ENCODE data around the gene CRIP2.

The CRIP2 gene

DNA sequence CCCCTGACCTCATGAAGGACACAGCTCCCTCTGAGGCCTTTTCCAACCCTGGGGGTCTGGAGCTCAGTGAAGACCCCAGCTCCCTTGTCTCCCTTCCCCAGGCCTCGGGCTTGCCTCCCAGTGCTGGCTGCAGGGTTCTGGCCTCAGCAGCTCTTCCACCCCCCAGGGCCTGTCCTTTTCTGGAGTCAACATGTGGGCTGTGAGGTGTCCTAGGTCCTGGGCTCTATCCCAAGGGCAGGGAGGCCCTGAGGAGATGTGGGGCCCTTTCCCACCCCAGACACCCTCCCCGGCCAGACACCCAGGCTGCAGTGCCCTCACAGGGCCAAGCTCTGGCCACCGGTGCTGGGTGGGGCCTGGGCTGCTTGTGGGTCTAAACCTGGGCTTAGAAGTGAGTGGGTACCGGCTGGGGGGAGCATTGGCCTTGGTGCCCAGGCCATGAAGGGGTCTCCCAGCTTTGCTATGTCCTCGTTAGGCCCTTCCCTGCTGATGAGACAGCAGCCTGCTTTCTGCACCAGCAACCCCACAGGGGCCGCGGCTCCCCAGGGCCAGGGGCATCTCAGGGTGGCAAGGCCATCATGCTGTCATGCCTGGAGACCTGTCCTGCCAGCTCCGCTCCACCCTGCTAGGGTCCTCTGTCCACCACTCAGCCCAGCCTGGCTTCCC, 2.7 kb upstream of the CRIP2 start:
- Histone ChIP-seq H3K4me1 (ENCODE audit: control insufficient read depth, insufficient read depth, low read length, unreplicated experiment) (peaks cover 22% of the 10 kb centered on the region), H3K27me3 (ENCODE audit: insufficient read depth, low read length) (no peaks in the 10 kb centered on the region), H2AFZ (ENCODE audit: low read length, unreplicated experiment) (no peak overlapping the region), H3K4me3 (ENCODE audit: low read depth, low read length) (no peak overlapping the region), H3K36me3 (ENCODE audit: insufficient read depth, low read length) (no peaks in the 10 kb centered on the region), H3K79me2 (ENCODE audit: control insufficient read depth, insufficient read depth, low read length, unreplicated experiment) (peaks cover 6% of the 10 kb centered on the region), H3K27ac (ENCODE audit: low read depth, low read length) (no peak overlapping the region)

DNA sequence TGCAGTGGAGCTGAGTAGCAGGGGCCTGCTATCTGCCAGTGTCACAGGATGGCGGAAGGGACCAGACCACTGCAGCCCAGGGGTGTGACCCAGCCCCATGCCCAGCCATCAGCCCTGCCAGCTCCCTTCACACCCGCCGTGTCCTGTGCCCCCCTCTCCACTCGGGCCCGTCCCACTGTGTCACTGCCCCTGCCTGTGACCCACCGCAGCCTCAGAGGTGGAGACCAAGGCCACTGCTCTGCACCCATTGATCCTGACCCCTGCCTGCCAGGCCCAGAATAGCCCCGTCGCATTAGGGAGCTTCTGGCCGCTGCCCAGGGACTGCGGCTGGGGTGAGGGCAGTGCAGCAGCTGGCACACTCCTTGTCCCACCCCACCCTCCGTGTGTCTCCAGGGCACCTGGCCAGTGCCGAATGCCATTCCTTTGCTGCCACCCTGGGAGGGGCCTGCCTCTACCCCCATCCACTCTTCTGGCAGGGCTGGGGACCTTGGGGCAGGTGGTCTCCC, 2.1 kb upstream of the CRIP2 start:
- Histone ChIP-seq H3K4me1 (ENCODE audit: control insufficient read depth, insufficient read depth, low read length, unreplicated experiment) (peaks cover 26% of the 10 kb centered on the region), H3K4me3 (ENCODE audit: low read depth, low read length) (no peak overlapping the region), H3K79me2 (ENCODE audit: control insufficient read depth, insufficient read depth, low read length, unreplicated experiment) (peaks cover 11% of the 10 kb centered on the region), H3K36me3 (ENCODE audit: insufficient read depth, low read length) (no peaks in the 10 kb centered on the region), H3K27me3 (ENCODE audit: insufficient read depth, low read length) (no peaks in the 10 kb centered on the region), H2AFZ (ENCODE audit: low read length, unreplicated experiment) (no peak overlapping the region), H3K27ac (ENCODE audit: low read depth, low read length) (no peak overlapping the region)

DNA sequence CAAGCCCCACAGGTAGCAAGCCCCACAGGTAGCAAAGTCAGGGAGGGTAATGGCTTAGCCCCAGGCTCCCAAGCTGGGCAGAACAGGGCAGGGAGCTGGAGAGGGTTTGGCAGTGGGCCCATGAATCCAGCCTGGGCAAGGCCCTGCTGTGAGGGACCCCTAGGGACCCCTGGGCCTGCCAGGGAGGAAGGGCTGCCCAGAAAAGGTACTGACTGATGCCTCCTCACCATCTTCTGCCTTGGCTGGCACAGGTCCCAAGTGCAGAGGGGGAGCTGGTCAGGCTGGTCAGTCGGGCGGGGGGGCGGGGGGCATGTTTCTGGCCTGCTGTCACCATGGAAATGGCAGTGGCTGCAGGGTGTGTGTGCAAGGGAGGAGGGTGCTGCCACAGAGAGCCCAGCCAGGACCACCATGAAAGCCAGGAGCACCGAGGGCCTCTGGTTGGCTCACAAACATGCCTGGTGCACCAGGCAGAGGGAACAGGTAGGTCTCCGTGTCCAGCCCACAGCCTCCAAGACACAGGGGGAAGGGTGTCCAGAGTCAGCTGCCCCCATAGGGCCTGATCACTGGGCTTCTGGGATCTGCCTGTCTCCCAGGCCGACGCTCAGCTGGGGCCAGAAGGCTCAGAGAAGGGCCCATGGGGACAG, 1.5 kb upstream of the CRIP2 start:
- peaks cover 11% of the 10 kb centered on the region for H3K79me2 ChIP-seq (ENCODE audit: control insufficient read depth, insufficient read depth, low read length, unreplicated experiment)
- peak overlapping the region; percentile 79; the same call in 1 of the 2 replicates for H3K4me3 ChIP-seq (ENCODE audit: low read depth, low read length)
- peaks cover 26% of the 10 kb centered on the region for H3K4me1 ChIP-seq (ENCODE audit: control insufficient read depth, insufficient read depth, low read length, unreplicated experiment)
- H3K27ac ChIP-seq (ENCODE audit: low read depth, low read length), result peak overlapping the region; percentile 54; the same call in 1 of the 2 replicates
- H2AFZ ChIP-seq (ENCODE audit: low read length, unreplicated experiment), result no peak overlapping the region
- no peaks in the 10 kb centered on the region for H3K36me3 ChIP-seq (ENCODE audit: insufficient read depth, low read length)
- H3K27me3 ChIP-seq (ENCODE audit: insufficient read depth, low read length), result no peaks in the 10 kb centered on the region

DNA sequence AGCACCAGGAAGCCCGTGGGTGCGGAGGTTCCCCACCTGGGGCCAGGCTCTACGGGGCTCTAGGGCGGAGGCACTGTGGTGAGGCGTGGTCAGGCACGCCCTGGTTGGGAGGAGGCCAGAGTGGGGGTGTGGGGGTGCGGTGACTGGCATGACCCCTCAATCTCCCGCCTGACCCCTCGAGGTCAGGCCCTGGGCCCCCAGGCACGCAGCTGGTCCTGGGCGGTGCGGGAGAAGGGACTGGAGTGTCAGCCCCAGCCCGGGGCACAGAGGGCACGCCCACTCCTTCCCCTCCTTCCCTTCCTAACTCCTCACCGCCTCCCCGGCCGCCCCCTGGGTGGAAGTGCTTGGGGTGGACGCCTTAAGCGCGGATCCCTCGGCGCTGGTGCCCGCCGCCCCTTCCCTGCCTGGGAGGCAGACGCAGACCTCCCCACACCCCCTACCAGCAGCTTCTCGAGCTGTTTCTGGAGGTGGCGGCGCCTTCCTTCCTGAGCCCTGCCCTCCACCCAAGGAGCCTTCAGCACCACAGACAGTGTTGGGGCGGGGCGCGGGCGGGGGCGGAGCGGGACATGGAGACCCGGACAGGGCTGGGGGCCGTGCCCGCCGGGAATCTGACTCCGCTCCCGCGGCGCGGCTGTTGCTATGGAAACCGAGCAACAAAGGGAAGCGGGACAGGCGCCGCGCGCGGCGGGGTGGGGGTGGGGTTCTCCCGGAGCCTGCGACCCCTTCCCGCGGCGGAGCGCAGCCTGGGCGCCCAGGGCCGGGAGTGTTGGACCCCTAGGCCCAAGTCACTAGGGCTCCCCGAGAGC, 741 bp upstream of the CRIP2 start:
- Histone ChIP-seq H3K79me2 (ENCODE audit: control insufficient read depth, insufficient read depth, low read length, unreplicated experiment) (peaks cover 11% of the 10 kb centered on the region), H2AFZ (ENCODE audit: low read length, unreplicated experiment) (peak overlapping the region; percentile 39), H3K27me3 (ENCODE audit: insufficient read depth, low read length) (no peaks in the 10 kb centered on the region), H3K4me3 (ENCODE audit: low read depth, low read length) (peak overlapping the region; percentile 79), H3K4me1 (ENCODE audit: control insufficient read depth, insufficient read depth, low read length, unreplicated experiment) (peaks cover 26% of the 10 kb centered on the region), H3K36me3 (ENCODE audit: insufficient read depth, low read length) (no peaks in the 10 kb centered on the region), H3K27ac (ENCODE audit: low read depth, low read length) (peak overlapping the region; percentile 94)

DNA sequence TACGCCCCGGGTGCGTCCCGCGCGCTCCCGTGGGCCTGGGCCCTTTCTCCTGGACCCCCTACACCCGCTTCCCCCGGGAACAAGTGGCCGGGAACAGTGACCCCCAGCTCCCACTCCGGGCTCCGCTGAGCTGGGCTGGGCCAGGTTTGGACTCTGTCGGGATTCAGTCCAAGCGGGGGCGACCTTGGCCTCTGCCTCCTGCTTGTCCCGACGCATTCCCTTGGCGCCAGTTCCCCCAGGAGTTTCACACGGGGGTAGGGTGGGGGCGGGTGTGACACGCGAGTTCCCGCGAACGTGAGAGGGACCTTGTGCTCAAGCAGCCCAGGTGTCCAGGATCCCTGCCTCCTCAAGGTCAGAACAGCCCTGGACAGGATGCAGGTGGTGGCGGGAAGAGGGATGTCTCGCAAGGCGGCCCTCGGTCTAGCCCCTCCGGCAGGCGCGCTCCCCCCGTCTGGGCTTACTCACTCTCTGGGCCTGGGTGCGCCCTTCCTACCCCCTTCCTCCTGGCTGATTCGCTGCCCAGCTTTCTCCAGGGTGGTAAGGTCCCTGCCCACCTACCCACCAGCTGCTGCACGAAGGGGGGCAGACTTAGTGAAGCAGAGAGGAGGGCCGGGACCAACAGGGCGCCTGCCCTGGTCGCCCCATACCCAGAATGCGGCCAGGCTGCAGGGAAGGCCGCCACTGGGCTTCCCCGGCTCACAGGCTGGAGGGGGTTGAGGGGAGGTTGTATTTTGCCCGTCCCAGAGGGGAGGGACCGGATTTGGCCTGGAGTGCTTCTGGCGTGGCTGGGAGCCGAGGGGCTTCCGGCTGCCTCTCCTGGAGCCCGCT, 862 bp downstream of the CRIP2 start:
- Histone ChIP-seq H3K27me3 (ENCODE audit: insufficient read depth, low read length) (no peaks in the 10 kb centered on the region), H3K27ac (ENCODE audit: low read depth, low read length) (peak overlapping the region; percentile 78), H2AFZ (ENCODE audit: low read length, unreplicated experiment) (peak overlapping the region; percentile 35), H3K36me3 (ENCODE audit: insufficient read depth, low read length) (no peaks in the 10 kb centered on the region), H3K79me2 (ENCODE audit: control insufficient read depth, insufficient read depth, low read length, unreplicated experiment) (peaks cover 11% of the 10 kb centered on the region), H3K4me3 (ENCODE audit: low read depth, low read length) (peak overlapping the region; percentile 82), H3K4me1 (ENCODE audit: control insufficient read depth, insufficient read depth, low read length, unreplicated experiment) (peaks cover 29% of the 10 kb centered on the region)

DNA sequence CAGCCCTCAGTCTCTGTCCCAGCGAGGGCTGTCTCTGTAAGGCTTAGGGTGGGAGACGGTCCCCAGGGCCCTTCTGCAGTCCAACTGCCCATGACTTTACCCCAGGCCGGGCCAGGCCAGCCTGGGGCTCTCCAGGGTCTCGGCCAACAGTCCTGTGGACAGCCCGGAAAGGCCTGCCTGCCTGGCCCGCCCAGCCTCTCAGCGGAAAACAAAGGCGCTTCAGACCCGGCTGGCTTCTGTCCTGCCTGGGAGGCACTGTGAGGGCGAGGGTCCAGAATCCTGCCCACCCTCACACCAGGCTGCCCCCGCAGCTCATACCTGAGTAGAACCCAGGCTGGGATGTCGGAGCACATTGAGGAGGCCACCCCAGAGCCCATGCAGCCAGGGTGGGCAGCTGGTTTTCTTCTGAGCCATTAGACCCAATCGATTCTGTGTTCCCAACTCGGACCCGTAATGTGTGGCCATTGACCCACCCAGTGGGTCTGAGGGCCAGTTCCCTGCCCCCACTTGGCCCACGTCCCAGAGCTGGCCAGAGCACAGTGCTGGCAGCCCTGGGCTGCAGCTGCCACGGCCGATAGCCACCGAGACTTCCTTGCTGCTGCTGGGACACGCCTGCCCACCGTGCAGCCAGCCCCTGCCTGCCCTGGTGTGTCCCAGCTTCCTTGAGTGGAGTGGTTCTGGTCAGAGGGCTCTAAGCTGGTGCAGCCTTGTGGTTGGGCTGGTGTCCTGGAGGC, 1.6 kb downstream of the CRIP2 start:
- Histone ChIP-seq H3K4me1 (ENCODE audit: control insufficient read depth, insufficient read depth, low read length, unreplicated experiment) (peaks cover 36% of the 10 kb centered on the region), H2AFZ (ENCODE audit: low read length, unreplicated experiment) (no peak overlapping the region), H3K27ac (ENCODE audit: low read depth, low read length) (peak overlapping the region; percentile 78), H3K36me3 (ENCODE audit: insufficient read depth, low read length) (no peaks in the 10 kb centered on the region), H3K79me2 (ENCODE audit: control insufficient read depth, insufficient read depth, low read length, unreplicated experiment) (peaks cover 11% of the 10 kb centered on the region), H3K27me3 (ENCODE audit: insufficient read depth, low read length) (no peaks in the 10 kb centered on the region), H3K4me3 (ENCODE audit: low read depth, low read length) (peak overlapping the region; percentile 82)

DNA sequence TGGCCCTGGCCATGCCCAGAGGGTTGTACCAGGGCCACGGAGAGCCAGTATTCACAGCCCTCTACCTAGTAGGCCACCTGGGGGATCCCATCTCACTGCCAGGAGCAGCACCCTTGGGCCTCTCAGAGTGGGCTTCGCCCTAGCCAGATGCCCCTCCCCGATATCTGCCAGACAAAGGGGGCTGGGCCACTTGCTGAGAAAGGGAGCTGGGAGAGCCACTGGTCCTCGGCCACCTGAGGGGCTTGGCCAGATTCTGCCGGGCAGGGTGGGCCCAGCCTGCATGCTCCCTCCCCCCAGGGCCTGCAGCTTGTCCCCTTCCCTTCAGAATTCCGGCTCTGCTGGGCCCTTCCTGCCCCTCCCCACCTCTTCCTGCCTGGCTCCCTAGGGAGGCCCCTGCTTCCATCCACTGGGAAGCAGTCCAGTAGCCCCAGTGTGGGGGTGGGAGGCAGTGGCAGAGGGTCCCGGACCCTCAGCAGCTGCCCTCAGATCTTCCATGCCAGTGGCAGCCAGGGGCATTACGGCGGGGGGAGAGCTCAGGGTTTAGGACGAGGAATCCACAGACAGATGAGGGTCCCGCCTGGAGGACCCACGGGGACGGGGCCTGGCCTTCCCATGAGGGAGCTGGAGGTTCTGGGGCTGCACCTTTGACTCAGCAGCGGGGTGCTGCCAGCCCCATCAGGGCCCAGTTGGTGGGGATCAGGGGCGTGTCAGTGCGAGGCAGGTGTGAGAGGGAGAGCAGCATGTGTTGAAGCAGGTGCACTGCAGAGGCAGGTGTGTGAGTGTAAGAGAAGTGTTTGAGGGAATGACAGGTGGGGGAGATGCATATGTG, 2.4 kb downstream of the CRIP2 start:
- Histone ChIP-seq H3K79me2 (ENCODE audit: control insufficient read depth, insufficient read depth, low read length, unreplicated experiment) (peaks cover 11% of the 10 kb centered on the region), H3K4me3 (ENCODE audit: low read depth, low read length) (peak overlapping the region; percentile 82), H2AFZ (ENCODE audit: low read length, unreplicated experiment) (no peak overlapping the region), H3K4me1 (ENCODE audit: control insufficient read depth, insufficient read depth, low read length, unreplicated experiment) (peaks cover 39% of the 10 kb centered on the region), H3K27ac (ENCODE audit: low read depth, low read length) (peak overlapping the region; percentile 78; the same call in 1 of the 2 replicates), H3K27me3 (ENCODE audit: insufficient read depth, low read length) (no peaks in the 10 kb centered on the region), H3K36me3 (ENCODE audit: insufficient read depth, low read length) (no peaks in the 10 kb centered on the region)

DNA sequence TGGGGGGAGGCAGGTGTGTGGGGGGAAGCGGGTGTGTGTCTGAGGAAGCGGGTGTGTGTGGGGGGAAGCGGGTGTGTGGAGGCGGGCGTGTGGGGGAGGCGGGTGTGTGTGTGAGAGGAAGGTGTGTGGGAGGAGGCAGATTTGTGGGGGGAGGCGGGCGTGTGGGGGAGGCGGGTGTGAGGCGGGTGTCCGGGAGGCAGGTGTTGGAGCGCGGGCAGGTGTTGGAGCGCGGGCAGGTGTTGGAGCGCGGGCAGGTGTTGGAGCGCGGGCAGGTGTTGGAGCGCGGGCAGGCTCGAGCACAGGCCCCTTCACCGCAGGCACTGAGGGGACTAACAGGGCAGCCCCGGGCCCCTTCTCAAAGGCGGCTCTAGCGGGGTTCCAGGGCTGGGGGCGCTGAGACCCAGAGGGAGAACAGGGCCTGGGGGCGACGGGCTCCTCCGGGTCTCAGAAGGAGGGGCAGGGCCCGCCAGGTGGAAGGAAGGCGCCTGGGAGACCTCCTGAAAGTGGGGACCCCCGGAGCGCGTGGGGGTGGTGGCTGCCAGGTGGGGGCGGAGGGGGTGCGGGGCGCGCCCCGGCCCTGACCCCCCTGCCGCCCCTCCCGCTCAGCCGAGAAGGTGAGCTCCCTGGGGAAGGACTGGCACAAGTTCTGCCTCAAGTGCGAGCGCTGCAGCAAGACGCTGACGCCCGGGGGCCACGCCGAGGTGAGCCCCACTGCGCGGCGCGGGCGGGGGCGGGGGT, 3.2 kb downstream of the CRIP2 start:
- peaks cover 41% of the 10 kb centered on the region for H3K4me1 ChIP-seq (ENCODE audit: control insufficient read depth, insufficient read depth, low read length, unreplicated experiment)
- no peak overlapping the region for H3K27ac ChIP-seq (ENCODE audit: low read depth, low read length)
- peaks cover 11% of the 10 kb centered on the region for H3K79me2 ChIP-seq (ENCODE audit: control insufficient read depth, insufficient read depth, low read length, unreplicated experiment)
- H3K27me3 ChIP-seq (ENCODE audit: insufficient read depth, low read length), result no peaks in the 10 kb centered on the region
- no peaks in the 10 kb centered on the region for H3K36me3 ChIP-seq (ENCODE audit: insufficient read depth, low read length)
- no peak overlapping the region; the same call in 1 of the 2 replicates for H3K4me3 ChIP-seq (ENCODE audit: low read depth, low read length)
- no peak overlapping the region for H2AFZ ChIP-seq (ENCODE audit: low read length, unreplicated experiment)
